ENCODE measurements around the gene CCL25. TPM values are rescaled to one million over a fixed set of nuclear protein-coding genes. Genes with fewer than 3 reads are reported as not detected.

The CCL25 gene
- total RNA-seq: not detected in 2 replicates

GRCh38 chr19:8052464-8052859 lies at the start of gene CCL25:
Gene CCL25 (plus strand): TSS chr19:8052760. CDS start chr19:8053050, 290 bp downstream.

GRCh38 chr19:8005534-8006256 lies 46.9 kb upstream of the CCL25 start, which contains the start of gene ELAVL1:
Gene ELAVL1 (minus strand): TSS chr19:8005641. CDS start chr19:7991815, 13,826 bp downstream.

Other genes starting within 250 kb of the CCL25 start
- 12.0 and 12.1 TPM in 2 replicates for gene EVI5L, start 222.5 kb upstream of the CCL25 start, total RNA-seq
- gene PRR36, start 178.4 kb upstream of the CCL25 start, total RNA-seq: under 0.01 TPM in 1 of 2 replicates, not detected in the other
- 8.3 and 19.0 TPM in 2 replicates for gene LRRC8E, start 164.2 kb upstream of the CCL25 start, total RNA-seq
- gene MAP2K7, start 148.9 kb upstream of the CCL25 start, total RNA-seq: 11.3 and 11.5 TPM in 2 replicates
- 4.3 and 5.5 TPM in 2 replicates for gene TGFBR3L, start 137.9 kb upstream of the CCL25 start, total RNA-seq
- 10.1 and 20.7 TPM in 2 replicates for gene SNAPC2, start 132.4 kb upstream of the CCL25 start, total RNA-seq
- gene CTXN1, start 126.6 kb upstream of the CCL25 start, total RNA-seq: 8.2 TPM in 1 of 2 replicates, not detected in the other
- 71.8 and 84.6 TPM in 2 replicates for gene TIMM44, start 109.1 kb upstream of the CCL25 start, total RNA-seq
- 31.6 and 39.9 TPM in 2 replicates for gene ELAVL1, start 47.1 kb upstream of the CCL25 start, total RNA-seq
- gene FBN3, start 96.8 kb downstream of the CCL25 start, total RNA-seq: not detected in 2 replicates
- gene CERS4, start 156.6 kb downstream of the CCL25 start, total RNA-seq: 5.8 and 9.4 TPM in 2 replicates

Measured in tracheal epithelial cell (primary cell).